K562 (cell line): ENCODE measurements around the gene GAL3ST1. TPM values are rescaled to one million over a fixed set of nuclear protein-coding genes. Genes with fewer than 3 reads are reported as not detected.

Experiments
- ATAC-seq: fragments of 200-7000 bp; cut with Tn5 transposase; 3 replicates; pipeline ENCODE4 v1.9.1; 2020; ENCODE audit warnings: moderate library complexity
- BruUV-seq: library from RNA; stranded (reverse); fragments of 400-500 nt; replicated peaks from 2 replicates; lab custom pipeline; 2021; lab: Mats Ljungman, UMichigan
- CTCF ChIA-PET: fragments of 300-600 bp; formaldehyde crosslinking; extraction: SDS; loops from one replicate; lab custom pipeline; 2021; ENCODE audit warnings: low intra/inter-chr PET ratio; lab: Yijun Ruan, JAX
- POLR2A ChIA-PET: fragments of 300-600, 350-650 bp; sonication (Branson Sonifier 250); formaldehyde crosslinking; extraction: SDS; loops from one replicate; lab custom pipeline; 2021; ENCODE audit warnings: antibody characterized with exemption, inconsistent platforms; lab: Yijun Ruan, JAX
- DNase-seq, 4 experiments: peaks; one replicate each; pipeline versions ENCODE4 v3.0.0 to v3.0.0-alpha.2; 2011 to 2018; ENCODE audit warnings: low spot score in 3 of 4, mixed read lengths in 3 of 4; ENCODE audit errors: extremely low read depth in 1 of 4
- FAIRE-seq: peaks from 2 replicates; lab custom pipeline; 2011; peaks lifted over from hg19 to GRCh38; lab: Jason Lieb, UNC
- H2AFZ ChIP-seq: 2 replicates; pipeline ENCODE4 v1.6.0; 2011; ENCODE audit warnings: low read depth, low read length, control low read depth, inconsistent platforms
- H3K27ac ChIP-seq: fragments of 200-600 bp; 3 replicates; pipeline ENCODE4 v1.8.0; 2011; ENCODE audit warnings: low read depth, mild to moderate bottlenecking, control low read depth, inconsistent platforms, low read length, moderate library complexity, mixed read lengths; ENCODE audit errors: extremely low read depth
- H3K27me3 ChIP-seq, 2 experiments: fragments of 300-600 bp in 1 of 2; 2 replicates in 1 of 2; 3 replicates in 1 of 2; pipeline versions ENCODE4 v1.6.0 to v1.8.0; 2011; ENCODE audit warnings: inconsistent platforms in 2 of 2, low read length in 2 of 2, mild to moderate bottlenecking in 1 of 2, mixed read lengths in 1 of 2, moderate library complexity in 1 of 2; ENCODE audit not compliant: control insufficient read depth in 2 of 2, insufficient read depth in 2 of 2
- H3K36me3 ChIP-seq: fragments of 300-600 bp; 3 replicates; pipeline ENCODE4 v1.8.0; 2011; ENCODE audit warnings: mild to moderate bottlenecking, low read length, inconsistent platforms; ENCODE audit not compliant: control insufficient read depth, insufficient read depth
- H3K4me1 ChIP-seq, 2 experiments: fragments of 200-600 bp in 1 of 2; replicated peaks in 1 of 2; 2 replicates in 1 of 2; 3 replicates in 1 of 2; pipeline versions ENCODE4 v1.5.1 to v1.8.0; 2011; ENCODE audit warnings: inconsistent platforms in 2 of 2, low read length in 2 of 2, mild to moderate bottlenecking in 1 of 2, mixed read lengths in 1 of 2, moderate library complexity in 1 of 2; ENCODE audit not compliant: control insufficient read depth in 2 of 2, insufficient read depth in 2 of 2
- H3K4me2 ChIP-seq: 2 replicates; pipeline ENCODE4 v1.6.1; 2011; ENCODE audit warnings: low read length, control low read depth, inconsistent platforms, mixed read lengths; ENCODE audit not compliant: insufficient read depth
- H3K4me3 ChIP-seq: fragments of 200-600 bp; sonication (generic), shearing (Covaris generic); 2 replicates; pipeline ENCODE4 v1.5.1; 2016; ENCODE audit warnings: control low read depth, inconsistent platforms
- H3K79me2 ChIP-seq: fragments of 200-600 bp; 3 replicates; pipeline ENCODE4 v1.8.0; 2011; ENCODE audit warnings: low read length, inconsistent platforms; ENCODE audit not compliant: control insufficient read depth, insufficient read depth
- H3K9ac ChIP-seq, 2 experiments: 2 replicates each; pipeline versions ENCODE4 v1.6.0 to v1.6.1; 2011; ENCODE audit warnings: low read depth in 2 of 2, low read length in 2 of 2, control low read depth in 1 of 2, inconsistent platforms in 1 of 2, mild to moderate bottlenecking in 1 of 2, mixed read lengths in 1 of 2; ENCODE audit not compliant: insufficient read depth in 1 of 2
- H3K9me1 ChIP-seq: one replicate; pipeline ENCODE4 v1.6.0; 2011; ENCODE audit warnings: inconsistent platforms, mild to moderate bottlenecking, low read length, moderate library complexity; ENCODE audit not compliant: control insufficient read depth, insufficient read depth
- H3K9me3 ChIP-seq: replicated peaks from 2 replicates; pipeline ENCODE4 v1.5.1; 2011; ENCODE audit warnings: low read depth, low read length, inconsistent platforms; ENCODE audit not compliant: control insufficient read depth, insufficient read depth
- H4K20me1 ChIP-seq: replicated peaks from 2 replicates; pipeline ENCODE4 v1.6.1; 2011; ENCODE audit warnings: low read length, inconsistent platforms, mixed read lengths; ENCODE audit not compliant: control insufficient read depth, insufficient read depth
- POLR2A ChIP-seq: fragments of 450-650 bp; conservative IDR thresholded peaks from 2 replicates; pipeline ENCODE4 v1.6.1; 2016
- RBFOX2 ChIP-seq: fragments of 200-400 bp; formaldehyde crosslinking; IDR thresholded peaks from 2 replicates; pipeline ENCODE4 v1.6.1; 2017; ENCODE audit warnings: low read depth, mild to moderate bottlenecking, low read length, moderate library complexity
- SMC3 ChIP-seq: conservative IDR thresholded peaks from 2 replicates; pipeline ENCODE4 v1.6.1; 2011; ENCODE audit warnings: low read depth, low read length, improper control_type of control experiment; ENCODE audit not compliant: insufficient read depth
- TEAD4 ChIP-seq, 2 experiments: sonication (generic) in 1 of 2; formaldehyde crosslinking in 1 of 2; IDR thresholded peaks; 2 replicates each; pipeline versions ENCODE4 v1.6.1 to v1.8.0; 2012 to 2022; ENCODE audit warnings: borderline replicate concordance in 1 of 2, inconsistent platforms in 1 of 2, low read length in 1 of 2, mild to moderate bottlenecking in 1 of 2, missing genetic modification reagents in 1 of 2
- ZFP1 ChIP-seq: fragments of 450-650 bp; formaldehyde crosslinking; IDR thresholded peaks from 2 replicates; pipeline ENCODE4 v1.4.0; 2020; ENCODE audit warnings: mild to moderate bottlenecking, mixed read lengths
- ZFPM2 ChIP-seq: fragments of 250-450 bp; sonication (Bioruptor Pico); IDR thresholded peaks from 2 replicates; pipeline ENCODE4 v1.5.1; 2022; ENCODE audit warnings: mild to moderate bottlenecking
- WGBS: fragments of 100-300 bp; shearing (Covaris generic); methylation state at CpG from one replicate; pipeline ENCODE4 v1.1.6; 2016; ENCODE audit warnings: low coverage, mixed read lengths; ENCODE audit not compliant: insufficient coverage; ENCODE audit errors: missing lambda C conversion rate; 5-methylcytosine and 5-hydroxymethylcytosine counted together
- in situ Hi-C: fragments of 300-500 bp; cut with MboI; formaldehyde crosslinking; loops from 4 replicates; pipeline ENCODE4 v1.15.0; 2018; ENCODE audit warnings: inconsistent platforms, mixed read lengths
- intact Hi-C: fragments of 100-400 bp; cut with micrococcal nuclease; formaldehyde crosslinking; loops from 2 replicates; pipeline ENCODE4 v1.14.2; 2022
- polyA plus RNA-seq, 8 experiments: library from polyadenylated mRNA; depleted of rRNA in 4 of 8; stranded (reverse) in 5 of 8; unstranded in 3 of 8; fragments of >200 nt; fragmentation: Nextera tagmentation in 2 of 8; fragmentation: Illumina TruSeq in 1 of 8; extraction: Ambion mirVana in 2 of 8; extraction: Trizol in 1 of 8; gene quantifications; 2 replicates each; pipeline versions ENCODE4 v1.2.1 to v1.2.3, GENCODE V29; 2011 to 2014; ENCODE audit warnings: inconsistent platforms in 1 of 8, missing spikeins in 1 of 8
- total RNA-seq, 7 experiments: library from RNA; depleted of rRNA in 6 of 7; stranded (reverse); fragments of >200 nt in 6 of 7; fragmentation: Illumina TruSeq in 2 of 7; extraction: Trizol in 2 of 7; gene quantifications; 2 replicates each; pipeline versions ENCODE4 v1.2.1 to v1.2.3, GENCODE V29; 2011 to 2021; ENCODE audit warnings: low replicate concordance in 1 of 7

Gene GAL3ST1
- total and polyA plus RNA-seq, 9 of the 15 experiments (the other 6 are each of a cell fraction or from before 2014, with no cell fraction given) = 0.03 to 1.9 (median 0.33) TPM; not detected in 1

DNA sequence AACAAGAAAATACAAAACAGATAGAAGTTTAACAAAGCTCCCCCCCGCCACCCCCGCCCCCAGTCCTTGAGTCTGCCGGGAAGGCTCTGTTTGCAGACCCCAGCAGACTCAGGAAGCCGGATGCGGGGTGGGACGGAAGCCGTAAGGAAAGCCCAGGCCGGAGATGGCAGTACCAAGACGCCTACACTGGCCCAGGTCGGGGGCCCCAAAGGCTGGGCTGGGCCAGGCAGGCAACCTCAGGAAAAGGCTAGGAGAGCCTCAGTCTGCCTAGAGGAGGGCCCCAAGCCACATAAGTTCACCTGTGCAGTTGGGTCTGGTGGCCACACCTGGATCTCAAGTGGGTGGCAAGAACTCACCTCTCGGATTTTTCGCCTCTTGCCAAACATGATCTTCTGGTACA lies 4.0 kb upstream of the GAL3ST1 start:
- H2AFZ ChIP-seq = no peak overlapping the region
- no peaks in the 10 kb centered on the region for H3K9me3 ChIP-seq
- ChIA-PET CTCF (no interaction called here), POLR2A (interaction anchor here (1.1 kb wide), 1 partner anchor 13 kb away, joined by 4 read pairs; no protein-coding TSS in a partner anchor)
- 90% methylated on average over 7 of the region's 12 CpGs for WGBS
- H3K27ac ChIP-seq = no peak overlapping the region
- no peak overlapping the region for H3K4me2 ChIP-seq
- H3K4me1 ChIP-seq = peaks cover 0 to 12% of the 10 kb centered on the region in 2 experiments; a peak in 2 of 5 replicates
- intact Hi-C loops (no loop called here), in situ Hi-C loops (no loop called here)
- no peak overlapping the region for H3K9ac ChIP-seq
- no peaks in the 10 kb centered on the region for H3K79me2 ChIP-seq
- H3K4me3 ChIP-seq = no peak overlapping the region
- BruUV-seq = no TSS peak
- H3K9me1 ChIP-seq = no peaks in the 10 kb centered on the region
- DNase-seq (no peak), ATAC-seq (no peak), FAIRE-seq (no peak)
- no peaks in the 10 kb centered on the region for H3K27me3 ChIP-seq
- no peaks in the 10 kb centered on the region; the same call in 1 of the 2 replicates for H4K20me1 ChIP-seq
- TF ChIP-seq RBFOX2 = peak; percentile 32; the same call in 1 of the 2 replicates
- TF ChIP-seq SMC3 = no peak
- H3K36me3 ChIP-seq = peaks cover 81% of the 10 kb centered on the region; the same call in 1 of the 3 replicates

- TF ChIP-seq ZFPM2 (no peak), ZFP1 (CRISPR knock-in tag) (no peak), TEAD4 (IDR thresholded peaks at IDR 0.05; ENCODE audit: low read length) (no peak), TEAD4 (CRISPR knock-in tag; IDR thresholded peaks at IDR 0.05; ENCODE audit: borderline replicate concordance) (no peak), POLR2A (0 out of 2 replicates have a peak, but pooled peaks have one; percentile 9)
- in situ Hi-C loops = no loop called here
- Histone ChIP-seq H3K4me1 (peaks cover 0 to 12% of the 10 kb centered on the region in 2 experiments; a peak in 2 of 5 replicates), H3K9me1 (no peaks in the 10 kb centered on the region), H3K9ac (peak overlapping the region in 1 of 2 experiments; percentile 56; a peak in 1 of 4 replicates), H3K4me2 (no peak overlapping the region), H3K9me3 (no peaks in the 10 kb centered on the region), H3K27ac (no peak overlapping the region), H2AFZ (no peak overlapping the region), H4K20me1 (no peaks in the 10 kb centered on the region; the same call in none of the 2 replicates), H3K27me3 (peaks cover 0 to 4% of the 10 kb centered on the region in 2 experiments; a peak in 2 of 5 replicates), H3K4me3 (no peak overlapping the region), H3K79me2 (no peaks in the 10 kb centered on the region), H3K36me3 (peaks cover 55% of the 10 kb centered on the region; the same call in 1 of the 3 replicates)
- DNase-seq (no peak), FAIRE-seq (no peak), ATAC-seq (no peak)
- 89% methylated on average over 12 of the region's 15 CpGs for WGBS
- ChIA-PET POLR2A (interaction anchor here (0.9 to 3.1 kb wide), 2 partner anchors 8 to 16 kb away, joined by 3 to 11 read pairs; partner anchors contain the start of gene PES1), CTCF (no interaction called here)
- no TSS peak for BruUV-seq
- intact Hi-C loops = no loop called here
Measured at GRCh38 chr22:30575859-30576258, 1.4 kb upstream of the GAL3ST1 start.
